Measurements from ENCODE around the gene MYBPC2. TPM values are rescaled to one million over a fixed set of nuclear protein-coding genes. Genes with fewer than 3 reads are reported as not detected.
A peak's percentile ranks its signal among the peaks of the same experiment; 100 is the strongest.
"Not testable (repeated sequence)": the region's sequence is repeated elsewhere in the genome, so short reads cannot be mapped to it uniquely, and the experiment has no call there.

Gene MYBPC2
- total and polyA plus RNA-seq, 10 donors, result 0.28 to 1.7 (median 0.42) TPM; not detected in 2

- Histone ChIP-seq H3K9me3 (no peaks in the 10 kb centered on the region), H3K36me3 (peaks cover 3 to 52% (median 31%) of the 10 kb centered on the region in 6 donors), H3K4me1 (peaks cover 6 to 64% (median 38%) of the 10 kb centered on the region in 6 donors), H3K27ac (peak overlapping the region; percentile 38 to 94 (median 88)), H3K27me3 (replicated peaks in 1 of 7) (no peaks in the 10 kb centered on the region), H3K4me3 (peak overlapping the region; percentile 41 to 88 (median 66))
- intact Hi-C loops (cut with DNase I; ENCODE audit: low total_unique reads), result no loop called here
- TF ChIP-seq POLR2A (IDR thresholded peaks at IDR 0.05) (no peak), POLR2AphosphoS5 (IDR thresholded peaks at IDR 0.05) (no peak), CTCF (IDR thresholded peaks at IDR 0.05 in 8 of 11, conservative IDR thresholded peaks at IDR 0.05 in 3 of 11) (no peak)
- WGBS, 5 donors, result 16 to 21% (median 20%) methylated on average over 25 to 26 of the region's 26 CpGs
- DNase-seq, result no peak
Observed at GRCh38 chr19:50384685-50385535, 47.8 kb upstream of the MYBPC2 start.

GRCh38 chr19:50387176-50387867, 45.4 kb upstream of the MYBPC2 start:
- H3K4me1 ChIP-seq, result peaks cover 6 to 52% (median 32%) of the 10 kb centered on the region in 6 donors
- 41 to 78% (median 65%) methylated on average over 17 to 21 of the region's 21 CpGs for WGBS, 5 donors
- intact Hi-C loops (cut with DNase I; ENCODE audit: low total_unique reads), result no loop called here
- H3K36me3 ChIP-seq, result peaks cover 0 to 42% (median 7%) of the 10 kb centered on the region in 6 donors
- no peaks in the 10 kb centered on the region for H3K9me3 ChIP-seq
- no peaks in the 10 kb centered on the region for H3K27me3 ChIP-seq (replicated peaks in 1 of 7)
- TF ChIP-seq POLR2AphosphoS5 (IDR thresholded peaks at IDR 0.05) (peak; percentile 30 to 52 (median 39)), CTCF (IDR thresholded peaks at IDR 0.05 in 8 of 11, conservative IDR thresholded peaks at IDR 0.05 in 3 of 11) (no peak)
- peak overlapping the region in 1 of 8 donors; percentile 40 for H3K4me3 ChIP-seq
- DNase-seq, result no peak
- peak overlapping the region in 5 of 8 donors; percentile 51 to 90 (median 75) for H3K27ac ChIP-seq

- TF ChIP-seq POLR2AphosphoS5 (IDR thresholded peaks at IDR 0.05), result no peak
- TF ChIP-seq POLR2A (IDR thresholded peaks at IDR 0.05), result no peak
- no peak for TF ChIP-seq CTCF (IDR thresholded peaks at IDR 0.05 in 8 of 11, conservative IDR thresholded peaks at IDR 0.05 in 3 of 11)
- no peaks in the 10 kb centered on the region for H3K9me3 ChIP-seq
- H3K4me1 ChIP-seq, result peaks cover 6 to 52% (median 32%) of the 10 kb centered on the region in 6 donors
- H3K27ac ChIP-seq, result peak overlapping the region in 5 of 8 donors; percentile 51 to 90 (median 75)
- H3K27me3 ChIP-seq (replicated peaks in 1 of 7), result no peaks in the 10 kb centered on the region
- H3K4me3 ChIP-seq, result peak overlapping the region in 1 of 8 donors; percentile 40
- intact Hi-C loops (cut with DNase I; ENCODE audit: low total_unique reads), result no loop called here
- 69 to 90% (median 75%) methylated on average over 8 of the region's 8 CpGs for WGBS, 5 donors
- peaks cover 0 to 42% (median 2%) of the 10 kb centered on the region in 6 donors for H3K36me3 ChIP-seq
- no peak for DNase-seq
Observed at GRCh38 chr19:50387868-50388245, 44.8 kb upstream of the MYBPC2 start.

GRCh38 chr19:50390295-50390694, 42.4 kb upstream of the MYBPC2 start:
- peaks cover 0 to 53% (median 0%) of the 10 kb centered on the region in 6 donors for H3K36me3 ChIP-seq
- peaks cover 0 to 29% (median 16%) of the 10 kb centered on the region in 6 donors for H3K4me1 ChIP-seq
- H3K9me3 ChIP-seq; H3K27ac ChIP-seq; H3K4me3 ChIP-seq; H3K27me3 ChIP-seq (replicated peaks in 1 of 7); intact Hi-C loops (cut with DNase I; ENCODE audit: low total_unique reads); DNase-seq: not testable (repeated sequence)
- WGBS, 5 donors, result 87 to 91% (median 91%) methylated on average over 3 of the region's 3 CpGs

- H3K27me3 ChIP-seq (replicated peaks in 1 of 7); H3K27ac ChIP-seq; H3K4me3 ChIP-seq; DNase-seq; intact Hi-C loops (cut with DNase I; ENCODE audit: low total_unique reads); H3K9me3 ChIP-seq: not testable (repeated sequence)
- Histone ChIP-seq H3K4me1 (peaks cover 0 to 22% (median 10%) of the 10 kb centered on the region in 6 donors), H3K36me3 (peaks cover 0 to 53% (median 0%) of the 10 kb centered on the region in 6 donors)
- WGBS, 5 donors, result 92 to 95% (median 94%) methylated on average over 21 to 22 of the region's 23 CpGs
Observed at GRCh38 chr19:50390952-50391351, 41.7 kb upstream of the MYBPC2 start.

Measured in spleen (tissue), 11 donors.